ENCODE results near the gene CDRT4.

The CDRT4 gene

GRCh38 chr17:15492791-15493692, 25.6 kb upstream of the CDRT4 start:
- no peak for DNase-seq

- no peak for DNase-seq
Observed at GRCh38 chr17:15492186-15492585, 24.8 kb upstream of the CDRT4 start.

GRCh38 chr17:15490634-15491261, 23.3 kb upstream of the CDRT4 start:
- no peak for DNase-seq

GRCh38 chr17:15488557-15488956, 21.1 kb upstream of the CDRT4 start:
- DNase-seq = no peak

GRCh38 chr17:15485045-15485444, 17.6 kb upstream of the CDRT4 start:
- DNase-seq = no peak

- DNase-seq = no peak
Observed at GRCh38 chr17:15483431-15483830, 16.0 kb upstream of the CDRT4 start.

- DNase-seq = no peak
Observed at GRCh38 chr17:15482476-15482875, 15.1 kb upstream of the CDRT4 start.

GRCh38 chr17:15481481-15481880, 14.1 kb upstream of the CDRT4 start:
- DNase-seq = no peak

- no peak for DNase-seq
Observed at GRCh38 chr17:15480204-15480603, 12.8 kb upstream of the CDRT4 start.

GRCh38 chr17:15479703-15480102, 12.3 kb upstream of the CDRT4 start:
- no peak for DNase-seq

GRCh38 chr17:15478845-15479244, 11.4 kb upstream of the CDRT4 start:
- DNase-seq = no peak

GRCh38 chr17:15475631-15476354, 8.4 kb upstream of the CDRT4 start:
- DNase-seq = peak; percentile 13

GRCh38 chr17:15472891-15473290, 5.5 kb upstream of the CDRT4 start:
- no peak for DNase-seq

GRCh38 chr17:15470536-15470935, 3.1 kb upstream of the CDRT4 start:
- no peak for DNase-seq

GRCh38 chr17:15469260-15469659, 1.8 kb upstream of the CDRT4 start:
- peak; percentile 88 for DNase-seq

GRCh38 chr17:15468126-15468525, 705 bp upstream of the CDRT4 start:
- DNase-seq = no peak

- no peak for DNase-seq
Observed at GRCh38 chr17:15466131-15466530, 1.3 kb downstream of the CDRT4 start.

- DNase-seq = no peak
Observed at GRCh38 chr17:15465045-15465701, 2.2 kb downstream of the CDRT4 start.

- DNase-seq = no peak
Observed at GRCh38 chr17:15464231-15464985, 3.0 kb downstream of the CDRT4 start.

GRCh38 chr17:15462976-15463772, 4.2 kb downstream of the CDRT4 start:
- peak; percentile 56 for DNase-seq

GRCh38 chr17:15457723-15458094, 9.7 kb downstream of the CDRT4 start:
- no peak for DNase-seq
